GM23338 (cell line): Measurements from ENCODE around the gene ENPP1.

Source experiments
- CREB1 ChIP-seq: fragments of 250-450 bp; sonication (Bioruptor Pico); IDR thresholded peaks from 2 replicates; pipeline ENCODE4 v1.5.0; 2020; ENCODE audit warnings: low read depth, mild to moderate bottlenecking, moderate library complexity
- CTCF ChIP-seq, 2 experiments: fragments of 200-600 bp in 1 of 2; sonication (generic) in 1 of 2; conservative IDR thresholded peaks; 2 replicates each; pipeline versions ENCODE4 v1.5.1 to v1.6.1; 2016 to 2017; ENCODE audit warnings: antibody characterized with exemption in 2 of 2, low read depth in 2 of 2, mild to moderate bottlenecking in 2 of 2, moderate library complexity in 1 of 2
- ETS1 ChIP-seq: IDR thresholded peaks from 2 replicates; pipeline ENCODE4 v1.6.1; 2016; ENCODE audit warnings: antibody characterized with exemption
- EZH2 ChIP-seq: fragments of 200-600 bp; sonication (generic); IDR thresholded peaks from one replicate; pipeline ENCODE4 v1.8.0; 2017; ENCODE audit warnings: antibody characterized with exemption, mild to moderate bottlenecking, low read depth; ENCODE audit not compliant: unreplicated experiment
- EZH2phosphoT487 ChIP-seq: fragments of 200-600 bp; sonication (generic); IDR thresholded peaks from one replicate; pipeline ENCODE4 v1.8.1; 2018; ENCODE audit warnings: antibody characterized with exemption; ENCODE audit not compliant: unreplicated experiment
- JUNB ChIP-seq: IDR thresholded peaks from one replicate; pipeline ENCODE4 v1.6.1; 2016; ENCODE audit warnings: antibody characterized with exemption; ENCODE audit not compliant: unreplicated experiment
- POLR2AphosphoS5 ChIP-seq: IDR thresholded peaks from 2 replicates; pipeline ENCODE4 v1.6.1; 2016; ENCODE audit warnings: antibody characterized with exemption, low read depth
- REST ChIP-seq: IDR thresholded peaks from one replicate; pipeline ENCODE4 v1.6.1; 2018; ENCODE audit warnings: antibody characterized with exemption; ENCODE audit not compliant: unreplicated experiment

GRCh38 chr6:131846023-131846663, 38.3 kb downstream of the ENPP1 start:
- TF ChIP-seq CTCF (conservative IDR thresholded peaks at IDR 0.05; ENCODE audit: low read depth in 2 of 2) (no peak), CREB1 (CRISPR knock-in tag) (no peak), POLR2AphosphoS5 (no peak), EZH2phosphoT487 (no peak), EZH2 (no peak), JUNB (no peak), ETS1 (no peak), REST (no peak)
